HepG2 (cell line): ENCODE results near the gene UBFD1. TPM values are rescaled to one million over a fixed set of nuclear protein-coding genes. Genes with fewer than 3 reads are reported as not detected.

Experiments used
- AGO1 ChIP-seq: fragments of 200-400 bp; formaldehyde crosslinking; IDR thresholded peaks from 2 replicates; pipeline ENCODE4 v1.6.1; 2017; ENCODE audit warnings: mild to moderate bottlenecking, low read depth, low read length, moderate library complexity; ENCODE audit not compliant: poor library complexity, severe bottlenecking
- ARHGAP35 ChIP-seq: sonication (generic); formaldehyde crosslinking; IDR thresholded peaks from 2 replicates; pipeline ENCODE4 v1.9.0; 2022; ENCODE audit warnings: mild to moderate bottlenecking, inconsistent platforms, moderate library complexity, missing genetic modification reagents, borderline replicate concordance
- ASH2L ChIP-seq: fragments of 300-600, 200-600 bp; sonication (generic); IDR thresholded peaks from 2 replicates; pipeline ENCODE4 v1.7.0; 2017; ENCODE audit warnings: low read depth, mild to moderate bottlenecking, moderate library complexity, mixed read lengths, low read length; ENCODE audit not compliant: insufficient read length
- ATF1 ChIP-seq: IDR thresholded peaks from 2 replicates; pipeline ENCODE4 v1.6.1; 2016; ENCODE audit warnings: mild to moderate bottlenecking, control low read depth
- CHCHD3 ChIP-seq: sonication (generic); formaldehyde crosslinking; IDR thresholded peaks from 2 replicates; pipeline ENCODE4 v1.8.0; 2022; ENCODE audit warnings: mild to moderate bottlenecking, missing genetic modification reagents, moderate library complexity
- HMGA1 ChIP-seq: sonication (generic); formaldehyde crosslinking; conservative IDR thresholded peaks from 2 replicates; pipeline ENCODE4 v1.4.0; 2020; ENCODE audit warnings: missing genetic modification reagents
- NR1H2 ChIP-seq: sonication (generic); formaldehyde crosslinking; IDR thresholded peaks from 2 replicates; pipeline ENCODE4 v1.8.1; 2022; ENCODE audit warnings: low read depth, missing genetic modification reagents, borderline replicate concordance
- PAWR ChIP-seq: sonication (generic); formaldehyde crosslinking; IDR thresholded peaks from 2 replicates; pipeline ENCODE4 v1.4.0; 2020; ENCODE audit warnings: missing genetic modification reagents, mild to moderate bottlenecking, borderline replicate concordance
- PHF20 ChIP-seq: sonication (generic); formaldehyde crosslinking; IDR thresholded peaks from 2 replicates; pipeline ENCODE4 v1.5.0; 2020; ENCODE audit warnings: mild to moderate bottlenecking, missing genetic modification reagents
- RBAK ChIP-seq: sonication (generic); formaldehyde crosslinking; IDR thresholded peaks from 2 replicates; pipeline ENCODE4 v1.5.1; 2020; ENCODE audit warnings: mild to moderate bottlenecking, missing genetic modification reagents
- REXO4 ChIP-seq: sonication (generic); formaldehyde crosslinking; IDR thresholded peaks from 2 replicates; pipeline ENCODE4 v1.8.0; 2022; ENCODE audit warnings: missing genetic modification reagents, mild to moderate bottlenecking, borderline replicate concordance
- ZNF224 ChIP-seq: sonication (generic); formaldehyde crosslinking; IDR thresholded peaks from 2 replicates; pipeline ENCODE4 v1.5.0; 2020; ENCODE audit warnings: mild to moderate bottlenecking, missing genetic modification reagents
- ZNF546 ChIP-seq: sonication (generic); formaldehyde crosslinking; conservative IDR thresholded peaks from 2 replicates; pipeline ENCODE4 v1.8.1; 2023; ENCODE audit warnings: mild to moderate bottlenecking, missing genetic modification reagents
- ZNF761 ChIP-seq: sonication (generic); formaldehyde crosslinking; conservative IDR thresholded peaks from 2 replicates; pipeline ENCODE4 v1.4.0; 2020; ENCODE audit warnings: mild to moderate bottlenecking, missing genetic modification reagents
- ZNF773 ChIP-seq: sonication (generic); formaldehyde crosslinking; IDR thresholded peaks from 2 replicates; pipeline ENCODE4 v1.4.0; 2020; ENCODE audit warnings: missing genetic modification reagents, borderline replicate concordance
- polyA plus RNA-seq, 8 experiments: library from polyadenylated mRNA; depleted of rRNA in 3 of 8; stranded (reverse) in 7 of 8; unstranded in 1 of 8; fragments of >200 nt; fragmentation: Illumina TruSeq in 4 of 8; extraction: Trizol in 4 of 8; gene quantifications; 2 replicates each; pipeline versions ENCODE4 v1.2.1 to v1.2.3, GENCODE V29; 2011 to 2016; ENCODE audit warnings: low read depth in 4 of 8, missing spikeins in 1 of 8, mixed read lengths in 1 of 8; ENCODE audit not compliant: insufficient read depth in 1 of 8
- total RNA-seq, 5 experiments: library from RNA; depleted of rRNA; stranded (reverse); fragments of >200 nt; fragmentation: Illumina TruSeq; extraction: Trizol; gene quantifications; 2 replicates each; pipeline ENCODE4 v1.2.3, GENCODE V29; 2016; ENCODE audit warnings: low read depth in 1 of 5
- TF ChIP-seq, protein P1 (sequence below): sonication (generic); formaldehyde crosslinking; IDR thresholded peaks from one replicate; pipeline ENCODE4 v1.5.1; 2020; ENCODE audit warnings: mild to moderate bottlenecking, missing genetic modification reagents; ENCODE audit errors: not compliant biosample characterization
- TF ChIP-seq, protein P2 (sequence below): sonication (generic); formaldehyde crosslinking; IDR thresholded peaks from 2 replicates; pipeline ENCODE4 v1.4.0; 2020; ENCODE audit warnings: mild to moderate bottlenecking, missing genetic modification reagents
- TF ChIP-seq, protein P3 (sequence below): sonication (generic); formaldehyde crosslinking; IDR thresholded peaks from 2 replicates; pipeline ENCODE4 v1.5.0; 2020; ENCODE audit warnings: mild to moderate bottlenecking, low read depth, missing genetic modification reagents, borderline replicate concordance

Gene UBFD1
- total and polyA plus RNA-seq, 2 of the 13 experiments (the other 11 are each of a cell fraction or from before 2014, with no cell fraction given): 100 to 111 TPM

DNA sequence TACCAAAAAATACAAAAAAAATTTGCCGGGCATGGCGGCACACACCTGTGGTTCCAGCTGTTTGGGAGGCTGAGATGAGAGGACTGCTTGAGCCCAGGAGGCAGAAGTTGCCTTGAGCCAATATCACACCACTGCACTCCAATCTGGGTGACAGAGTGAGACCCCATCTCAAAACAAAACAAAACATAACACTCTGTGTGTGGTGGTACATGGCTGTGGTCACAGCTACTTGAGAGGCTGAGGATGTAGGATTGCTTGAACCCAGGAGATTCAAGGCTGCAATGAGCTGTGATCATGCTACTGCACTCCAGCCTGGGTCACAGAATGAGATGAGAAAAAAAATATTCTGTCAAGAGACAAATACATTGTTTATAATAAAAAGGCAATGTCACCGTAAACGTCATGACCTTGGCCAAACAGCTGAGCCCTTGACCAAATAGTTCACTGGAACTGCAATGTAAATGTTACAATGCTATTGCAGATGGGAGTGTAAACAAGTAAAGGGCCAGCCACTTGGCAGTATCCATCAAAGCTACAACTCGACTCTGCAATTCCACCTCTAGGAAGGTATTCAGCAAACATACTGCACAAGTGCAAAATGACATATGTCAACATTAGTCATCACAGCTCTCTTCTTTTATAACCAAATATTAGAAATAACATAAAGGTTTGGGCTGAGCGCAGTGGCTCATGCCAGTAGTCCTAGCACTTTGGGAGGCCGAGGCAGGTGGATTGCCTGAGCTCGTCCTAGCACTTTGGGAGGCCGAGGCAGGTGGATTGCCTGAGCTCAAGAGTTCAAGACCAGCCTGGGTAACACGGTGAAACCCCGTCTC, 17.3 kb upstream of the UBFD1 start (continued):
- no peak for TF ChIP-seq PHF20 (CRISPR knock-in tag)
- no peak for TF ChIP-seq ZNF761 (CRISPR knock-in tag)
- peak; percentile 21; the same call in 1 of the 2 replicates for TF ChIP-seq ARHGAP35 (CRISPR knock-in tag)
- TF ChIP-seq AGO1: no peak
- no peak for TF ChIP-seq PAWR
- TF ChIP-seq REXO4: no peak
- TF ChIP-seq RBAK (CRISPR knock-in tag): peak; percentile 55; the same call in 1 of the 2 replicates
- peak; percentile 80 for TF ChIP-seq ASH2L
- peak; percentile 59; the same call in 1 of the 2 replicates for TF ChIP-seq ZNF224 (CRISPR knock-in tag)
- peak; percentile 83 for TF ChIP-seq ATF1
- no peak for TF ChIP-seq HMGA1
- TF ChIP-seq, protein P1, sequence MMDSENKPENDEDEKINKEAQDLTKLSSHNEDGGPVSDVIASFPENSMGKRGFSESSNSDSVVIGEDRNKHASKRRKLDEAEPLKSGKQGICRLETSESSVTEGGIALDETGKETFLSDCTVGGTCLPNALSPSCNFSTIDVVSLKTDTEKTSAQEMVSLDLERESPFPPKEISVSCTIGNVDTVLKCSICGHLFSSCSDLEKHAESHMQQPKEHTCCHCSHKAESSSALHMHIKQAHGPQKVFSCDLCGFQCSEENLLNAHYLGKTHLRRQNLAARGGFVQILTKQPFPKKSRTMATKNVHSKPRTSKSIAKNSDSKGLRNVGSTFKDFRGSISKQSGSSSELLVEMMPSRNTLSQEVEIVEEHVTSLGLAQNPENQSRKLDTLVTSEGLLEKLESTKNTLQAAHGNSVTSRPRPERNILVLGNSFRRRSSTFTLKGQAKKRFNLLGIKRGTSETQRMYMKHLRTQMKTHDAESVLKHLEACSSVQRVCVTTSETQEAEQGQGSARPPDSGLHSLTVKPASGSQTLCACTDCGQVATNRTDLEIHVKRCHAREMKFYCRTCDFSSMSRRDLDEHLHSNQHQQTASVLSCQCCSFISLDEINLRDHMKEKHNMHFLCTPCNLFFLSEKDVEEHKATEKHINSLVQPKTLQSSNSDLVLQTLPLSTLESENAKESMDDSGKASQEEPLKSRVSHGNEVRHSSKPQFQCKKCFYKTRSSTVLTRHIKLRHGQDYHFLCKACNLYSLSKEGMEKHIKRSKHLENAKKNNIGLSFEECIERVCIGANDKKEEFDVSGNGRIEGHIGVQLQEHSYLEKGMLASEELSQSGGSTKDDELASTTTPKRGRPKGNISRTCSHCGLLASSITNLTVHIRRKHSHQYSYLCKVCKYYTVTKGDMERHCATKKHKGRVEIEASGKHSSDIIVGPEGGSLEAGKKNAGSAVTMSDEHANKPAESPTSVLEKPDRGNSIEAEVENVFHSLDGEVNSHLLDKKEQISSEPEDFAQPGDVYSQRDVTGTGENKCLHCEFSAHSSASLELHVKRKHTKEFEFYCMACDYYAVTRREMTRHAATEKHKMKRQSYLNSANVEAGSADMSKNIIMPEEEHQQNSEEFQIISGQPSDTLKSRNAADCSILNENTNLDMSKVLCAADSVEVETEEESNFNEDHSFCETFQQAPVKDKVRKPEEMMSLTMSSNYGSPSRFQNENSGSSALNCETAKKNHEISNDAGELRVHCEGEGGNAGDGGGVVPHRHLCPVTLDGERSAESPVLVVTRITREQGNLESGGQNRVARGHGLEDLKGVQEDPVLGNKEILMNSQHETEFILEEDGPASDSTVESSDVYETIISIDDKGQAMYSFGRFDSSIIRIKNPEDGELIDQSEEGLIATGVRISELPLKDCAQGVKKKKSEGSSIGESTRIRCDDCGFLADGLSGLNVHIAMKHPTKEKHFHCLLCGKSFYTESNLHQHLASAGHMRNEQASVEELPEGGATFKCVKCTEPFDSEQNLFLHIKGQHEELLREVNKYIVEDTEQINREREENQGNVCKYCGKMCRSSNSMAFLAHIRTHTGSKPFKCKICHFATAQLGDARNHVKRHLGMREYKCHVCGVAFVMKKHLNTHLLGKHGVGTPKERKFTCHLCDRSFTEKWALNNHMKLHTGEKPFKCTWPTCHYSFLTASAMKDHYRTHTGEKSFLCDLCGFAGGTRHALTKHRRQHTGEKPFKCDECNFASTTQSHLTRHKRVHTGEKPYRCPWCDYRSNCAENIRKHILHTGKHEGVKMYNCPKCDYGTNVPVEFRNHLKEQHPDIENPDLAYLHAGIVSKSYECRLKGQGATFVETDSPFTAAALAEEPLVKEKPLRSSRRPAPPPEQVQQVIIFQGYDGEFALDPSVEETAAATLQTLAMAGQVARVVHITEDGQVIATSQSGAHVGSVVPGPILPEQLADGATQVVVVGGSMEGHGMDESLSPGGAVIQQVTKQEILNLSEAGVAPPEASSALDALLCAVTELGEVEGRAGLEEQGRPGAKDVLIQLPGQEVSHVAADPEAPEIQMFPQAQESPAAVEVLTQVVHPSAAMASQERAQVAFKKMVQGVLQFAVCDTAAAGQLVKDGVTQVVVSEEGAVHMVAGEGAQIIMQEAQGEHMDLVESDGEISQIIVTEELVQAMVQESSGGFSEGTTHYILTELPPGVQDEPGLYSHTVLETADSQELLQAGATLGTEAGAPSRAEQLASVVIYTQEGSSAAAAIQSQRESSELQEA: no peak
- TF ChIP-seq ZNF546 (CRISPR knock-in tag): no peak
- TF ChIP-seq, protein P2, sequence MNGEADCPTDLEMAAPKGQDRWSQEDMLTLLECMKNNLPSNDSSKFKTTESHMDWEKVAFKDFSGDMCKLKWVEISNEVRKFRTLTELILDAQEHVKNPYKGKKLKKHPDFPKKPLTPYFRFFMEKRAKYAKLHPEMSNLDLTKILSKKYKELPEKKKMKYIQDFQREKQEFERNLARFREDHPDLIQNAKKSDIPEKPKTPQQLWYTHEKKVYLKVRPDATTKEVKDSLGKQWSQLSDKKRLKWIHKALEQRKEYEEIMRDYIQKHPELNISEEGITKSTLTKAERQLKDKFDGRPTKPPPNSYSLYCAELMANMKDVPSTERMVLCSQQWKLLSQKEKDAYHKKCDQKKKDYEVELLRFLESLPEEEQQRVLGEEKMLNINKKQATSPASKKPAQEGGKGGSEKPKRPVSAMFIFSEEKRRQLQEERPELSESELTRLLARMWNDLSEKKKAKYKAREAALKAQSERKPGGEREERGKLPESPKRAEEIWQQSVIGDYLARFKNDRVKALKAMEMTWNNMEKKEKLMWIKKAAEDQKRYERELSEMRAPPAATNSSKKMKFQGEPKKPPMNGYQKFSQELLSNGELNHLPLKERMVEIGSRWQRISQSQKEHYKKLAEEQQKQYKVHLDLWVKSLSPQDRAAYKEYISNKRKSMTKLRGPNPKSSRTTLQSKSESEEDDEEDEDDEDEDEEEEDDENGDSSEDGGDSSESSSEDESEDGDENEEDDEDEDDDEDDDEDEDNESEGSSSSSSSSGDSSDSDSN: peak; percentile 67
- TF ChIP-seq, protein P3, sequence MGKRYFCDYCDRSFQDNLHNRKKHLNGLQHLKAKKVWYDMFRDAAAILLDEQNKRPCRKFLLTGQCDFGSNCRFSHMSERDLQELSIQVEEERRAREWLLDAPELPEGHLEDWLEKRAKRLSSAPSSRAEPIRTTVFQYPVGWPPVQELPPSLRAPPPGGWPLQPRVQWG: no peak
- no peak for TF ChIP-seq CHCHD3 (CRISPR knock-in tag)
- no peak for TF ChIP-seq ZNF773 (CRISPR knock-in tag)
- no peak for TF ChIP-seq NR1H2 (CRISPR knock-in tag)
